Islet of Langerhans (tissue), 1 donor: ENCODE results near the gene CUZD1.

ENCODE experiments used
- FAIRE-seq: peaks from one replicate; lab custom pipeline; 2011; peaks lifted over from hg19 to GRCh38; lab: Jason Lieb, UNC

The CUZD1 gene

GRCh38 chr10:122855745-122856144 is 10.1 kb upstream of the CUZD1 start:
- no peak for FAIRE-seq

- FAIRE-seq, result no peak
Measured at GRCh38 chr10:122854648-122855047, 9.0 kb upstream of the CUZD1 start.

- no peak for FAIRE-seq
Measured at GRCh38 chr10:122853665-122854313, 8.1 kb upstream of the CUZD1 start.

- no peak for FAIRE-seq
Measured at GRCh38 chr10:122852261-122852660, 6.6 kb upstream of the CUZD1 start.

GRCh38 chr10:122850705-122851640 is 5.3 kb upstream of the CUZD1 start:
- no peak for FAIRE-seq

GRCh38 chr10:122849900-122850605 is 4.4 kb upstream of the CUZD1 start:
- no peak for FAIRE-seq

GRCh38 chr10:122849090-122849489 is 3.4 kb upstream of the CUZD1 start:
- FAIRE-seq, result no peak

GRCh38 chr10:122847782-122848604 is 2.3 kb upstream of the CUZD1 start:
- no peak for FAIRE-seq

GRCh38 chr10:122844146-122844545 is 1.5 kb downstream of the CUZD1 start:
- no peak for FAIRE-seq

GRCh38 chr10:122841569-122841968 is 4.1 kb downstream of the CUZD1 start:
- no peak for FAIRE-seq

GRCh38 chr10:122839505-122839904 is 6.2 kb downstream of the CUZD1 start:
- FAIRE-seq, result no peak

- FAIRE-seq, result no peak
Measured at GRCh38 chr10:122838880-122839279, 6.8 kb downstream of the CUZD1 start.

GRCh38 chr10:122835908-122836307 is 9.7 kb downstream of the CUZD1 start:
- no peak for FAIRE-seq

- no peak for FAIRE-seq
Measured at GRCh38 chr10:122830965-122831353, 14.7 kb downstream of the CUZD1 start.

- FAIRE-seq, result no peak
Measured at GRCh38 chr10:122830273-122830964, 15.2 kb downstream of the CUZD1 start.

GRCh38 chr10:122829454-122829853 is 16.2 kb downstream of the CUZD1 start:
- FAIRE-seq, result no peak

GRCh38 chr10:122828716-122829255 is 16.9 kb downstream of the CUZD1 start:
- no peak for FAIRE-seq

- FAIRE-seq, result no peak
Measured at GRCh38 chr10:122827302-122827701, 18.4 kb downstream of the CUZD1 start.

- FAIRE-seq, result no peak
Measured at GRCh38 chr10:122822973-122823690, 22.5 kb downstream of the CUZD1 start.

GRCh38 chr10:122821808-122822207 is 23.8 kb downstream of the CUZD1 start:
- no peak for FAIRE-seq
